HG03095 (cell line): ENCODE results near the gene AP1G1.

Experiments used
- ATAC-seq: cut with Tn5 transposase; IDR thresholded peaks from one replicate; pipeline ENCODE4 v1.9.1; 2021; ENCODE audit warnings: moderate library complexity; ENCODE audit not compliant: unreplicated experiment

Gene AP1G1

GRCh38 chr16:71758293-71758760, 50.3 kb downstream of the AP1G1 start:
- no peak for ATAC-seq

DNA sequence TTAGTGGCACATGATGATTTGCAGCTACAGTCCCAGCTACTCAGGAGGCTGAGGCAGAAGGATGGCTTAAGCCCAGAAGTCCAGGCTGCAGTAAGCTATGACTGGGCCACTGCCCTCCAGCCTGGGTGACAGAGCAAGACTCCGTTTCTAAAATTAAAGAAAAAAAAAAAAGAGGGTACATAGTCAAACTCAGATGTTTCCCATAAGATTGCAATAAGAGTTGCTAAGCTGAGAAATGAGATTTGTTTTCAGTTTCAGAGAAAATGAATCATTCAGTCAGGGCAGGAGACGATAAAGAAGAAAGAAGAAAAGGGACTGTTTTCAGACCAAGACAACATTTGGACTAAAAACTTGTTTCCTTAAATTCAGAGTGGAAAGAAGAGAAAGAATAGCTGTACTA, 54.0 kb downstream of the AP1G1 start:
- ATAC-seq = no peak

DNA sequence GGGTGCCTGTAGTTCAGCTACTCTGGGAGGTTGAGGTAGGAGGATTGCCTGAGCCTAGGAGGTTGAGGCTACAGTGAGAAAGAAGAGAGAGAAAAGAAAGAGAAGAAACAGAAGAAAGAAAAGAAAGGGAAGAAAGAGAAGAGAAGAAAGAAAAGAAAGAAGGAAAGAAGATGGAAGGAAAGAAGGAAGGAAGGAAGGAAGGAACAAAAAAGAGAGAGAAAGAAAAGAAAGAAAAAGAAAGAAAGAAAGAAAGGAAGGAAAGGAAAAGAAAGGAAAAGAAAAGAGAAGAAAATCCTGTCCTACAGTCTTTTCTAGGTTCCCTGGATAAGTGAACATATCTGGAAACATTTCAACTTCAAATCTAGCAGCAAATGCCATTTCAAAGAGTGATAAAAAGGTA, 54.5 kb downstream of the AP1G1 start:
- ATAC-seq = no peak

- no peak for ATAC-seq
These were observed 60.4 kb downstream of the AP1G1 start for GRCh38 chr16:71748226-71748625.

DNA sequence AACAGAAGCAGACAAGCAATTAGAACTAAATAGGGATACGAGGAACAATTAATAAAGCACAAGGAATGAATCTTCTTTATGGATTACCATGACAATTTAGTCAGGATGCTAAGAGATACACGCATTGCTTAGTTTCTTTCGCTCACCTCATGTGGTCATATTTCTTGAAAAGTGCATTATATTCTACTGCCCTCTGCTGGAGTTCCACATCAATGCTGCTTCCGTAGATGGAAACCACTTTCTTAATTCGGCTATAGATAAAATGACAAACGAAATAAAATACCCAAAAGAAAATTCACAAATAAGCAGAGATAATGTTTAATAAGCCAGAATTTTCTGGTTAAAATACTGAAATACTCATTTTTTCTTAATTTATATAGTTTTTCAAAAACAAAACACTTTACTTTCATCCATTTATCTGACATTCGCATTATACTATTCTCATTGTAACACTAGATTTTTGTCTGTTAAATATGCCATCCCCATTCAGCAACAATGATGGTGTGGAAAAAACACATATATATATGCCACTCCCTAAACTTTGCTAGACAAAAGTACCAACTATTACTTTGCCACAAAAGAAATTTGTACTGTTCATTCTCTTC, 62.1 kb downstream of the AP1G1 start:
- no peak for ATAC-seq

GRCh38 chr16:71738855-71739254, 69.8 kb downstream of the AP1G1 start:
- no peak for ATAC-seq

DNA sequence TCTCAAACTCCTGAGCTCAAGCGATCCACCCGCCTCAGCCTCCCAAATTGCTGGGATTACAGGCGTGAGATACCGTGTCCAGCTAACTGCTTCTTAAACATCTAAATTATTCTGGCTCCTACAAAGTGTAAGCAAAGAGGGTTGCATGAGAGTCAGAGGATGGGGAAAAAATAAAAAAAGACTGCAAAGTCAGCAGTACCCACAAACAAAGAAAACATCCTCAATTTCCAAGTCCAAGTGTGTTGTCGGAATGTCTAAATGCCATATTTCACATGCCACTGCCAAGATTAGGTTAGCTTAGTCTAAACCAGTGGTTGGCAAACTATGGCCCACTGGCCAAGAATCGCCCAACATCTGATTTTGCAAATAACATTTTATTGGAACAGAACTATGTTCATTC, 71.1 kb downstream of the AP1G1 start:
- no peak for ATAC-seq

- ATAC-seq = no peak
These were observed 74.1 kb downstream of the AP1G1 start for GRCh38 chr16:71734511-71734910.

DNA sequence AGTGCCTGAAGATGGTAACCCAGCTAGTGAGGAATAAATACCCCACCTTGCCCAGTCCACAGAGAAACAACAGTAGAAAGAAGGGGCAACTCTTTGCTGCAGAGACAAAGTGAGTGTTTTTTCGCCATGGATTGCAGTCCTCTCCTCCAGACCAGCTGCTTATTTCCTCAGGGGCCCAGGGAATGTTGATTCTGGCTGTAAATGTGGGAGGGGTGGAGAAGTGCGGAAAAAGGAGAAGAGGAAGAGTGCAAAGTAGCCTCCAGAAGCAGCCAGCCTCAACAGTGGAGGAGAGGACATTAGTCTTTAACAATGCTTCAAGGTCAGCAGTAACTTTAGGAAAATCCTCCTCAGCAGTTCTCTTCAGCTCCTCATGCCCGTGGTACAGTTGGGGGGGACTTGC, 76.0 kb downstream of the AP1G1 start:
- ATAC-seq = no peak

- ATAC-seq = no peak
These were observed 80.9 kb downstream of the AP1G1 start for GRCh38 chr16:71727551-71728324.

- ATAC-seq = no peak
These were observed 81.9 kb downstream of the AP1G1 start for GRCh38 chr16:71726476-71727315.

GRCh38 chr16:71724320-71724751, 84.3 kb downstream of the AP1G1 start, which contains the start of gene PHLPP2:
Gene PHLPP2 (minus strand): TSS chr16:71724701. CDS start chr16:71714795, 9,906 bp downstream.
- ATAC-seq = no peak

DNA sequence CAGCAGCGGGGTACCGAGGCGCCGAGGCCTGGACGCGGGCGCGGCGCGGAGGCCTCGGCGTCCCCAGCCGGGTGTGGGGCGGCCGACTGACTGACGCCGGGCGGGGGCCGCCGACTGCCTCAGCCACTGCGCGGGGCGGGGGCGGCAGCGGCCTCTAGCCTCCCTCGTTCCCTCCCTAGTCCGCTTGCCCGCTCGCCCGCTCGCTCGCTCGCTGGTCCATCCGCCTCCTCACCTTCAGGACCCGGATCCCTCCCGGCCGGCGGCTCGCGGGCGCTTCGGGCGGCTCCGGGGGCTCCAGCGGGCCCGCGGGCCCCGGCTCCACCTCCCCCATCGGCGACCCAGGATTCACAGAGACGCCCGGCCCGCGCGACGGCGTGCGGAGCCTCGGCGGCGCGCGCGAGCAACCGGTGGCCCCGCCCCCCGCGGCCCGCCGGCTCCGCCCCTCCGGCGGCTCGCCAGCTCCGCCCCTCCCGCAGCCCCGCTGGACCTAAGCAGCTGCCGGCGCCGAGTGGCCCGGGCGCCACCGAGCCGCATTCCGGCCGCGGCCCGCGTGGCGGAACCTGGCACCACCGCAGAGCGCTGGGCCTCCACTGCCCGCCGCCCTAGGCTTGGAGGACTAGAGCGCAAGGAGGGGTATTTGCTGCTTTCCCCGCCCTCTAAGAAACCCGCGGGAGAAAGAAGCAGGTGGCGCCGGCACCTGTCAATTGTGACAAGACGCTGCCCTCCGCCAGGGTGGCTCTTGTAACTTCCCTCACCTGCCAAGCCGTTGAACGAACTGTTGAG, 84.9 kb downstream of the AP1G1 start:
- peak; percentile 75 for ATAC-seq

GRCh38 chr16:71722801-71723536, 85.7 kb downstream of the AP1G1 start:
- ATAC-seq = peak; percentile 24

DNA sequence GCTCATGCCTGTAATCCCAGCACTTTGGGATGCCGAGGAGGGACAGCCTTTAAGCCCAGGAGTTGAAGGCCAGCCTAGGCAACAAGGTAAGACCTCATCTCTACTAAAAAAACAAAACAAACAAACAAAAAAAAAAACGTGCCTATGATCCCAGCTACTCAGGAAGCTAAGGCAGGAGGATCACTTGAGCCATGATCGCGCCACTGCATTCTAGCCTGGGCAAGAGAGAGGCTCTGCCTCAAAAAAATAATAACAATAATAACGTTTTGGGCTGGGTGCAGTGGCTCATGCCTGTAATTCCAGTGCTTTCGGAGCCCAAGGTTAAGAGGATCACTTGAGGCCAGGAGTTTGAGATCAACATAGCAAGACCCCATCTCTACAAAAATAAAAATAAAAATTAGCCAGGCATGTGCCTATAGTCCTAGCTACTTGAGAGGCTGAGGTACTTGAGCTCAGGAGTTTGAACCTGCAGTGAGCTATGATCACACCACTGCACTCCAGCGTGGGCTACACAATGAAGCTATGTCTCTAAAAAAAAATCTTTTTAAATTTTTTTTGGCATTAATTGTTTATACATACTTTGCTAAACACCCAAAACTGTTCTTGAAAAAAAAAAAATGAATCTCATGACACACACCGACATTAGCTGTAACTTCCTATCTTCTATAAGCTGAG, 87.4 kb downstream of the AP1G1 start:
- ATAC-seq = no peak

DNA sequence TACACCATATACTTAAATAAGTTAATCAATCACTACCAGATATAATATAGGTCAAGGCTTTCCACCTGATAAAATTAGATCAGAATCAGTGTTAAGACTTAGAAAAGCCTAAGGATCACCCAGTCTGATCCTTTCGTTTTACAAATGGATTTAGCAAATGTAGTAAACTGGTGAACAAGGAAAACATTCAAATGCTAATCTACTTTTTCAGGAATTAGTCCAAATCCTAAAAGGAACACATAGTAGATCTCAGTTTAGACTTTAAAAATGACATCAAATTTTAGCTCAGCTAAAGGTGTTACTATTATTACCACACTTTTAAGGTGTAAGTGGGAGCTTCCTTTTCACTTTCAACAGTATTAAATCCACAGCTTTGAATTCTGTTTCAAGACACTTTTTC, 96.1 kb downstream of the AP1G1 start:
- no peak for ATAC-seq

DNA sequence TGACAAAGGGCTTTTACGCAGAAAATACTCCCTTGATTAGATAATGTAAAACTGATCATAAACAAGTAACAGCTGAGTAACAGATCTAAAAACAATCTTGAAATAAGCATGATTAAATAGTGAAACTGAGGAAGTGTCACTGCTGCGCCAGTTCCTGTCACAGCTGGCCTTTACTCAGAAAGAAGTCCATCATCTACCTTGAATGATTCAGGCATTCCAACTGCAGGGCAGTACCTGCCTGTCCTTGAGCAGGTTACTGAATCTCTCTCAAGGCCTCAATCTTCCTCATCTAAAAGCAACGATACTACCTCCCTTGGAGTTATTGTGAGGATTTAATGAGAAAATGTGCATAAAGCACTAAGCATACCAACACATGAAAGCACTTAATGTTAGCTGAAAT, 96.8 kb downstream of the AP1G1 start:
- ATAC-seq = no peak

DNA sequence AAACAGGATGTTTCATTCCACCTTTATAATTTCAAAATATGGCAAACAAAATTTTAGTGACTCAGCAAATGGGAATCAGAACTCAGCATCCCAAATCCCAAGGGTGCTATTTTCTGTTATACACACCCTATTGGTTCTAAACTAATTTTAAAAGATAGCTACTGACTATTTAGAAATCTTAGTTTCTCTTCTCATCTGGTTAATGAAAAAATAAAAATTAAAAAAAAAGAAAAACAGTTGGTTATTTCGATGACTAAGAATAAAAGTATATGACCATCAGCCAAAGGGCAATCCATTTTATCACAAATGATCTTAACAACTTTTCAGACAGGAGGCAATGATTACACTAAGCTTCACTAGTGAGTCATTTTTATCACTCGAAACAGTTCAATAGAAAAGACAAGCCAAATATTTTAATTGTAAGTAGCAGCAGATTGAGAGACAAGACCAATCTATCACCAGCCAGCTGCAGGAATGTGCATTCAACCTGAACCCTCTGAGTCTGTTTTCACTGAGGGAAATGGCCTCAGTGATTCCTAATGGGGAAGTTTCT, 99.3 kb downstream of the AP1G1 start:
- ATAC-seq = no peak

- ATAC-seq = no peak
These were observed 99.9 kb downstream of the AP1G1 start for GRCh38 chr16:71708696-71709095.
